Activated naive CD4-positive, alpha-beta T cell (primary cell): ENCODE results near the gene UBE2H.
"Not testable (repeated sequence)": the region's sequence is repeated elsewhere in the genome, so short reads cannot be mapped to it uniquely, and the experiment has no call there.

Experiments used
- DNase-seq, 4 experiments: peaks; one replicate each; lab custom pipeline; 2025; lab: John Stamatoyannopoulos, UW

The UBE2H gene

DNA sequence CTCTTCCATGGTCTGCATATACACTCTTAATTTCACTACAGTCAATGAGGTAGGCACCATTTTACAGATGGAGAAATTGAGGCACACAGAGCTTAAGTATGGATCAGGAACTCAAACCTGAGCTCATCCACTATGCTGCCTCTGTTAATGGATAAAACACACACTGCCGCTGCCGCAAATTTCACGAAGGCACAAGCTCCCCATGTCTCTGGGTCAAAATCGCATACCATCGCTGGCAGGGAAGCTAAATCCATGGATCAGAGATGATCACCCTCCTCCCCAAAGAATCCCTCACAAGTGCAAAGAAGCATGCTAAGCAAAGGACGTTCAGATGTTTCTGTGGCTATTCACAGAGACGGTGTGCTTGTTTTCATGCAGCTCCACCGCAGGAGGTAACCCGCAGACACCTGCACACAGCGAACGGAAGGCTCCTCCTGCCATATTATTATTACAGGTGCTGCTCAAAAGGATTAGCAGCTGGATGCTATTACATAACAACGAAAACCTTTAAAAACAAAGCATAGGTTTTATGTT, 109.3 kb downstream of the UBE2H start:
- no peak for DNase-seq

DNA sequence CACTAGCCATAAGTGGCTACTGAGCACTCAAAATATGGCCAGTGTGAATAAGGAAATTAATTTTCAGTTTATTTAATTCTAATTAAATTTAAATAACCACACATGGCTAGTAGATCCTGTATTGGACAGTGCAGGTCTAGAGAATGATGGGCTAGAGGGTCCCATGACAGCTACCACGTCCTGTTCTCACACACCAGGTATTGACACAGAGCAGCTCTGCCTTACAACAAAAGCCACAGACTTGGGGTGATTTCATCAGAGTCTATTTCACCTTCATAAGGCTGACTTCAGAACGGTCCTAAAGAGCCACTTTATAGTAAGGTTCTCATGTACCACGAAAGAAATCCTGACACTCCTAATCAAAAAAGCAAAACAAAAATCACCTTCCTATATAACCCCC, 111.3 kb downstream of the UBE2H start:
- no peak for DNase-seq

DNA sequence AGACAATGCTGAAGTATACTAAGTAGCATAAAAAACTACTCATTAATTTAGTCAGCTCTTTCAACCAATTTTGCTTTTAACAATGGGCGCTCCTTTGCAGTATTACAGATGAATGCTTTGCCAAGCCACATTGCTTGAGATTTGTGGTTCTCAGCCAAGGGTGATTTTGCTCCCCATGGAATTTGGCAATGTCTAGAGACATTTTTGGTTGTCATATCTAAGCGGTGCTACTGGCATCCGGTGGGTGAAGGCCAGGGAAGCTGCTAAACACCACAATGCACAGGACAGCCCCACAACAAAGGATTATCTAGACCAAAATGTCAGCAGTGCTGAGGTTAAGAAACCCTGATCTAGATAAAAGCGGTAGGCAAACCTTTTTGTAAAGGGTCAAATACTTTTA, 112.0 kb downstream of the UBE2H start:
- DNase-seq, result no peak

GRCh38 chr7:129836983-129837382, 115.8 kb downstream of the UBE2H start:
- no peak for DNase-seq

GRCh38 chr7:129835569-129835968, 117.2 kb downstream of the UBE2H start:
- no peak for DNase-seq

- not testable (repeated sequence) for DNase-seq
Measured at GRCh38 chr7:129833353-129833752, 119.4 kb downstream of the UBE2H start.

- DNase-seq, result no peak
Measured at GRCh38 chr7:129832701-129833227, 120.0 kb downstream of the UBE2H start.

GRCh38 chr7:129832282-129832681, 120.5 kb downstream of the UBE2H start:
- DNase-seq, result no peak

DNA sequence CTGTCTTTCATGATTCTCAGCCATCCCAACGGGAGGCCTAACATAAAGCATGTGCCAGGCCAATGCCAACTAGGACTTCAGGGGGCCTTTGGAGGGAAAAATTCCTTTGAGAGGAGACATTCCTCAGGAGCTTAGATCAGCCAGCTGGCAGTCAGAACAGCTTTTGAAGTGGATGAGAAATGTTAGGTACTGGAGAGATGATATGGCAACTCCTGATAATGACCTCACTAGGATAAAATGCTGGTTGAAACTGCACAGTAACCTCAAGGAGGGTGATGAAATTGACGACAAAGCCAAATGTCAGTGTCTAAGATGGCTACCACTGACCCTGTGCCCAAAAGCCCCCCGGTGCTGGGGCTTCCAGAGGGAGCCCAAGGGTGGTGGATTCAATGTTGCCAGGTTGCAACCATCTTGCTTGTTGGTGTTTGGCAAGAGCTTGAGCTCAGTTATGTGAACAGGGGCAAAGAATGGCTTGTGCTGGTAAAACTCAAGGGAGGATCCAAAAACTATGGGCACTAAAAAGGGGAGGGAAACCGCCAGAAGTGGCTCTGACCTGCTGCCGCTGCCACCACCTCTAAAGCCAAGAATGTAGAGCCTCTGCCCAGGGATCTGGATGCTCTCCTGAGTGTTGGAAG, 121.2 kb downstream of the UBE2H start:
- DNase-seq, result no peak

GRCh38 chr7:129830949-129831348, 121.8 kb downstream of the UBE2H start:
- no peak for DNase-seq

- peak in 3 of 4 experiments; percentile 4 to 30 (median 26) for DNase-seq
Measured at GRCh38 chr7:129829737-129830631, 122.8 kb downstream of the UBE2H start.

- DNase-seq, result no peak
Measured at GRCh38 chr7:129828989-129829736, 123.6 kb downstream of the UBE2H start.

DNA sequence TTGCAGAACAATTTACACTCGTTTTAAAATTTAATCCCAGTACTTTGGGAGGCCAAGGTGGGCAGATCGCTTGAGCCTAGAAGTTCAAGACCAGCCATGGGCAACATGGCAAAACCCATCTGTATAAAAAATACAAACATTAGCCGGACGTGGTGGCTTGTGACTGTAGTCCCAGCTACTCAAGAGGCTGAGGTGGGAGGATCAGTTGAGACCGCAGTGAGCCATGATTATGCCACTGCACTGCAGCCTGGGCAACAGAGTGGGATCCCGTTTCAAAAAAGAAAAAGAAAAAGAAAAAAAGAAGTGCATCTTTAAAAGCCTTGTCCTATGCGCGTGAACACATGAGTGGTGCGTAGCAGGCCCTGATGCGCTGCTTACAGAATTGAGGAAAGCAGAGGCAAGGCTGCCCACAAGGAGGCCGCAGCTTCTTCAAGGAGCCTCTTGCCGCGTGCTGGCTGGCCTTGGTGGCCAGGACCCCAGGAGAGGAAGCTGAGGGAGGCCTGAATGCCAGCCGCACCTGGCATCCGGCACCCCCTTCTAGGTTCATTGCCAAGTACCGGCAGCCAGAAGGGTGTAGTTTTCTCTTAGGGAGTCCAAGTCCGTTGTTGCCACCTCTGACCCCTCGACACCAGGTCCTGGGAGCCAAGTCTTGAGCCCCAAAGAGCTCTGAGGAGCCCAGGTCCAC, 124.5 kb downstream of the UBE2H start:
- no peak for DNase-seq

DNA sequence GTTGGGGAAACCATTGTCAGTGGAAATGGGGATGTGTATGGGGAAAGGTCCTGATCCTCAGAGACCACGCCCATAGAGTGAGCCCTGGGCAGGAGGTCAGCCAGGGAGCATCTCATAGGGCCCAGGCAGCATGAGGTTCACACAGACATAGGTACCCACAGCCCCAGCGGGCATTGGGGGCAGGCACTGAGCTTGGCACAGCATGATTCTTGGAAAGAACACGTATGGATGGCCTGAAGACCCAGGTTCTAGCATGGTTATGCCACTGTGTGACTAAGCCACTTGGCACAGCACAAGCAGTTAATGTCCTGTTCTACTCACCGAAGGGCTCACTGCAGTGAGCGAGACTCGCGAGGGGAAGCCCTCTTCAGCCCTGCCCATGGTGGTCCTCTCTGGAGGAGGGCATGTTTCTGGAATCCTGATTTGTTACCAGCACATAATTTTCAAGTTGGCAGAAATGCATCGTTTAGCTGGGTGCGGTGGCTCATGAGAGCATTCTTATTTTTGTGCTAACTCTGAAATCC, 125.2 kb downstream of the UBE2H start:
- DNase-seq, result no peak

DNA sequence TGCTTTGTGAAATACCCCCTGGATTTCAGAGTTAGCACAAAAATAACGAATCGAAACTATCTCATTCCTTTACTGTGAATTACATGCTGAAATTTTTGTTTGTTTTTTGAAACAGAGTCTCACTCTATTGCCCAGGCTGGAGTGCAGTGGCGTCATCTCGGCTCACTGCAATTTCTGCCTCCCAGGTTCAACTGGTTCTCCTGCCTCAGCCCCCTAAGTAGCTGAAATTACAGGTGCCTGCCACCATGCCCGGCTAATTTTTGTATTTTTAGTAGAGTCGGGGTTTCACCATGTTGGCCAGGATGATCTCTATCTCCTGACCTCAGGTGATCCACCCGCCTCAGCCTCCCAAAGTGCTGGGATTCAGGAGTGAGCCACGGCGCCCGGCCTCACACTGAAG, 125.9 kb downstream of the UBE2H start:
- not testable (repeated sequence) for DNase-seq

DNA sequence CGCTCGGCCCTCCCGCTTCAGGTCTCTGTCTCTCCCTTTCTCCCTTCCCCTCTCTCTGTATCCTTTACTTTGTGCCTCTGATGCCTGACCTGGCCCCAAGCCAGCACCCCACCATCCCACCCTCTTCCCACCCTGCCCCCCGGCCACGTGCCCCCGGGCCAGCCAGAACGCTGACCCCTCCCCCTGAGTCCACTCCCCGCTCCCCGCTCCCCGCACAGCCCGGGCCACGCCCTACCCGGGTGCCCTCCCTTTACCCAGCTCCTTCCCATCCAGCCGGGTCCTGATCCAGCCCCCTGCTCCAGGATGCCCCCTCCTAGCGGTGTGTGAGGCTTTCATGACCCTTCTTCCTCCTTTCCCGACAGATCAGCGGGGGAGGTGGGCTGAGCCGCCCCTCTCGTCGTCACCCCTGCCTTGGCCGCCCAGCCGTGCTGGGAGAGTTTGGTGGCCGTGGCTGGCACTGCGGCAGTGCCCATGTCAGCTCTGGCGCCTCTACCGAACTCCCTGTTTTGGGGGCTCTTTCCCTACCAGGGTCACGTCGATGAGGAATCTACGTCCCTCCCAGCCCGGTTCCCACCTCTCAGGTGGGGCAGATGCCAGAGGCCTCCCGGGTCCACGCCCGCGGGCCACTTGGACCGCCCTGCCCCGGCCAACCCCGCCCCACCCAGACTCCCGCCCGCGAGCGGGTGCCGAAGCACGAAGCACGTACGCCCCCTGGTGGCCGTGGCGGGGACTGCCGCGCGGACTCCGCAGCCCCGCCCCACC, 127.4 kb downstream of the UBE2H start:
- peak; percentile 86 to 94 (median 88) for DNase-seq

GRCh38 chr7:129824291-129825208, 128.2 kb downstream of the UBE2H start:
- DNase-seq, result no peak

DNA sequence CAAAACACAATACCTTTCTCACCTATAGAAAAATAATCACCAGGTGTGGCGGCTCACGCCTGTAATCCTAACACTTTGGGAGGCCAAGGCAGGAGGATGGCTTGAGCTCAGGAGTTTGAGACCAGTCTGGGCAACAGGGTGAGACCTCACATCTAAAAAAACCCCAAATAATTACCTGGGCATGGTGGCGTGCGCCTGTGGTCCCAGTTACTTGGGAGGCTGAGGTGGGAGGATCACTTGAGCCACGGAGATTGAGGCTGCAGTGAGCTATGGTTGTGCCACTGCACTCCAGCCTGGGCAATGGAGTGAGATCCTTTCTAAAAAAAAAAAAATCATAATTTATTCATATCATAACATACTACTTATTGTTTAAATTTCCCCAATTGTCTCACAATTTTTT, 129.6 kb downstream of the UBE2H start:
- DNase-seq, result not testable (repeated sequence)

DNA sequence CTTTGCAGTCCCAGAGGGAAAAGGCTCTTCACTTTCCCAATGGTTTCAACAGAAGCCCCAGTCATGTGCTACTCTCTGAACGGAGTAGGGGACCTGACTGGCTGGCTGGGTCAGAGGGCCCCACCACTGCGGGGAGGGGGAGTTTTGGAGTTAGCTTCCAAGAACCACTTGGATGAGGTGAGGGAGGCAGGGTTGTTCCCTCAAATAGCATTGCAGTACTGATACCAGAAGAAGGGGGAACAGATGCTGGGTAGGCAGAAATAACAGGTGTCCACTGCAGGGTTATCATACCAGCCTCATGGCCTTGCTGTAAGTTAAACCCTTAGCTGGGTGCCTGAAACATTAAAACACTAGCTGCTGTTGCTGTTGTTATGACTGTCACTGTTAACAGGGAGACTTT, 131.3 kb downstream of the UBE2H start:
- no peak for DNase-seq
